ENCODE measurements around the gene ZNF90.

- TF ChIP-seq, protein P1, sequence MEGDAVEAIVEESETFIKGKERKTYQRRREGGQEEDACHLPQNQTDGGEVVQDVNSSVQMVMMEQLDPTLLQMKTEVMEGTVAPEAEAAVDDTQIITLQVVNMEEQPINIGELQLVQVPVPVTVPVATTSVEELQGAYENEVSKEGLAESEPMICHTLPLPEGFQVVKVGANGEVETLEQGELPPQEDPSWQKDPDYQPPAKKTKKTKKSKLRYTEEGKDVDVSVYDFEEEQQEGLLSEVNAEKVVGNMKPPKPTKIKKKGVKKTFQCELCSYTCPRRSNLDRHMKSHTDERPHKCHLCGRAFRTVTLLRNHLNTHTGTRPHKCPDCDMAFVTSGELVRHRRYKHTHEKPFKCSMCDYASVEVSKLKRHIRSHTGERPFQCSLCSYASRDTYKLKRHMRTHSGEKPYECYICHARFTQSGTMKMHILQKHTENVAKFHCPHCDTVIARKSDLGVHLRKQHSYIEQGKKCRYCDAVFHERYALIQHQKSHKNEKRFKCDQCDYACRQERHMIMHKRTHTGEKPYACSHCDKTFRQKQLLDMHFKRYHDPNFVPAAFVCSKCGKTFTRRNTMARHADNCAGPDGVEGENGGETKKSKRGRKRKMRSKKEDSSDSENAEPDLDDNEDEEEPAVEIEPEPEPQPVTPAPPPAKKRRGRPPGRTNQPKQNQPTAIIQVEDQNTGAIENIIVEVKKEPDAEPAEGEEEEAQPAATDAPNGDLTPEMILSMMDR (IDR thresholded peaks at IDR 0.05) = no peak
- TF ChIP-seq POLR2A (IDR thresholded peaks at IDR 0.05) = no peak
Observed at GRCh38 chr19:20167651-20168122, 89.9 kb downstream of the ZNF90 start.
